Left cardiac atrium (tissue), 4 donors: ENCODE data around the gene KCTD21. TPM values are rescaled to one million over a fixed set of nuclear protein-coding genes. Genes with fewer than 3 reads are reported as not detected.

Experiments
- ATAC-seq, 2 donors: fragments of 200-7000 bp; cut with Tn5 transposase; one replicate each; pipeline ENCODE4 v1.9.1; 2020; ENCODE audit warnings: mild to moderate bottlenecking in 2 of 2, moderate library complexity in 2 of 2
- DNase-seq: peaks from one replicate; pipeline ENCODE4 v3.0.0-alpha.2; 2020
- intact Hi-C, 2 donors: fragments of 100-400 bp; cut with DNase I; formaldehyde crosslinking; loops; one replicate each; pipeline versions ENCODE4 v1.14.1 to v1.15.1; 2022 to 2023
- total RNA-seq, 2 donors: library from RNA; stranded (reverse); fragmentation: NEBNext Ultra II Directional; extraction: Animal tissue kit (Norgen Biotek cat#: 25700); gene quantifications; one replicate each; pipeline ENCODE4 v1.2.1, GENCODE V29; 2021
- donor health status: DM: no; HTN: yes; CAD: no.
- donor health status: DM: no; HTN: yes; CAD: no; lungs with severe emphysema.
- donor health status: DM: yes; HTN: yes; CAD: no.
- donor health status: Dilated cardiomyopathy.

The KCTD21 gene
- total RNA-seq, 2 donors from 2014 or later: 6.4 to 6.8 TPM

DNA sequence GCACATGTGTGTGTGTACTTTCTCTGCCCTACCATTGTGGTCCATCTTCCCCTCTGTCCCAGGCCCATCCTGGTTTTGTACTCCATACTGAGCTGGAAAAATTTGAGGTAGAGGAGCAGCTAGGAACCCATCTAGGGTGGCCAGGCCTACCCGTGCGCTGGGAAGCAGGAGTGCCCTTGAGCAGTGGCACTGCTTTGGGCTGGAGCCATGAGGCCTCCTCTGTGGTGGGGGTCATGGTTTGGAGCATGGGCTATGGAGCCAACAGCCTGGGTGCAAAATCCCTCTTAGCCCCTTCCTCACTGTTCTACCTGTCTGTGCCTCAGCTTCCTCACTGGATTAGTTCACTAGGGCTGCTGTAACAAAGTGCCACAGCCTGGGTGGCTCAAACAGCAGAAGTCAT, 27.1 kb downstream of the KCTD21 start:
- no peak for ATAC-seq
- intact Hi-C loops: no loop called here
- DNase-seq: no peak

DNA sequence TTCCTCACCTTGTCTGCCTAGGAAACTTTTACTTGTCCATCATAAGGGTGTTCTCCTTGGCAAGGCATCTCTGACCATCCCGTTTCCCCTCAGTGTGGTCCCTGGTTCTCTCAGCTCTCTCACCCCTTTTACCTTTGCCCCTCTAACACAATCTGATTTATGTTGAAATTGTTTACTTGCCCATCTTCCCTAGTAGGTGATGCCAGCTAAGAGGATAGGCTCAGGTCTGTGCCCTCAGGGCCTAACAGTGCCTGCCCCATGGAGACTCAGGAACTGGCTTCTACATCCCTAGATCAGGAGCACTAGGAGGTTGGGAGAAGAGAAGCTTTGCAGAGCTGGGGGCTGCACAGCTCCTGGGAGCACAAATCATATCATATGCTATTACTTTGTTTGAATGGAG, 27.9 kb downstream of the KCTD21 start:
- ATAC-seq: no peak
- DNase-seq: no peak
- intact Hi-C loops: no loop called here

DNA sequence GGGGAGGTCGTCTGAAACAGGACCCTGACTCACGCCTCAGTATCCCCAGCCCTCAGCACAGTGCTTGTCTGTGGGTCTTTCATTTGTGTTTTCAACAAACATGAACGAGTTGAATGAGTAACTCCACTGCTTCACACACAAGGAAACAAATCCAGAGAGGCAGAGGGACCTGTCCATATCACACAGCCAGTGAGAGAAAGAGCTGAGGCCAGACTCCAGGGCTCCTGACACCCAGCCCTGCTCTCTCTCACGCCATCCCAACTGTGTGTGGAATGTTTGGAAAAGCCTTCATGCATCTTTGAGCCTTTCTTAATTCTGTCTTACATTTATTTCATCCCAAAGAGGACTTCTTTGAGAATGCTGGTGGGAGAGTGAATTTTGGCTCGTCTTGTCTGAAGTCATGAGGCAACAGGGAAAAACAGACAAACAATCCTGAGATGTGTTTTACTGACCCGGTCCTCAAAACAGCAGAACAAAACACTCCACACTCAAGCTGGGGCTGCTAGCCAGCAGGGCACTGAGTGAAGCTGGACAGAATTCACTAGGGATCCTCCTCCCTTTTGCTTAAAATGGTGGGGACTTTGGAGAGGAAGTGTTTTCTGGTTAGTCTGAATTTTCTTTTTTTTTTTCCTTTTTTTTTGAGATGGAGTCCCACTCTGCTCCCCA, 29.3 kb downstream of the KCTD21 start:
- intact Hi-C loops: loop anchor here in 1 of 2 donors (10.0 kb wide), 1 partner anchor 276 kb away; no protein-coding TSS in a partner anchor
- DNase-seq: no peak
- ATAC-seq: peak; percentile 16 to 73

DNA sequence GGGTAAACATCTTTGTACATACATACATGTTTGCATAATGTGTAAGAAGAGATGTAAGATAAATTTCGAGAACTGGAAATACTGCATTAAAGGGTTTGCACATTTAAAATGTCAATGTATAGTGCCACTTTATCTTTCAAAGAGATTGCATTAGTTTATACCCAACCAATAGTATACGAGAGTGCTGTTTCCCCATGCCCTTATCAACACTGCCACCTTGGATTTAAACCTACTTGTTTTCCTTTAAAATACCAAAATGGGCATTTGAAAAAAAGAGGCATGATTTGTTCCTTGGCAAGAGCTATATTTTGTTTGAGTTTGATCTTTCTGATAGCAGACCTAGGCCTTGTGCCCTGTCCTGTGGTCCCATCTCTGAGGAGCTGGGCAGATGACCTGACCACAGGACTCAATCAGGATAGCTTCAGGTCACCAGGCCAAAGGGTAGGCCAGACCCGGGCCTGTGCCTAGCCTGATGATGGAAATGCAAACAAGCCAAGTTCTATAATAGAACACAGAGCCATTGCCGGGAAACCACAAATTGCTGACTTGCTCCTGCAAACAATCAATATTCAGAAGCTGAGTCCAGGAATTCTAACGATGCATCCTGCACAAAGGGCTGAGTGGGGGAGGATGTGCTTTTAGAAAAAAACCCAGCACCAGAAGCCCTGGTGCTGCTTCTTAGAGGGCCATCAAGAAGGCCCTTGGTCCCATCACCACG, 32.1 kb downstream of the KCTD21 start:
- intact Hi-C loops: loop anchor here in 1 of 2 donors (10.0 kb wide), 1 partner anchor 279 kb away; no protein-coding TSS in a partner anchor
- ATAC-seq: no peak
- no peak for DNase-seq

DNA sequence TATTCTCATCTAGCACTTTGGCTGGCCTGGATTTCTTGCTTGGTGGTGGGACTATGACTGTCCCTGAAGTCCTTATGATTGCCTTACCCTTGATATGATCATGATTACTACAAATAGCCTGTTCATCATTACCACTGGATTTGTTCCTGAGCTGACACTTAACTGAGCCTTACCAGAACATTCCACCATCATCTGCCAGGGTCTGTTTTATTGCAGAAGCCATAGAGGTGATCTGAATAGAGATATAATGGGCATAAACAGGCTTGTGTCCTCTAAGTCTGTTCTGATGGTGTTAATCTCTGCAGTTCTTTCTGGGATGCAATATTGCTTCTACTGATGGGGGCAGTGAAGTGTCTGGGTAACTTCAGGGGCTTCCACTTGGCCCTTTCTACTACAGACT, 36.6 kb downstream of the KCTD21 start:
- intact Hi-C loops: loop anchor here in 1 of 2 donors (10.0 kb wide), 1 partner anchor 283 kb away; no protein-coding TSS in a partner anchor
- no peak for ATAC-seq
- no peak for DNase-seq

DNA sequence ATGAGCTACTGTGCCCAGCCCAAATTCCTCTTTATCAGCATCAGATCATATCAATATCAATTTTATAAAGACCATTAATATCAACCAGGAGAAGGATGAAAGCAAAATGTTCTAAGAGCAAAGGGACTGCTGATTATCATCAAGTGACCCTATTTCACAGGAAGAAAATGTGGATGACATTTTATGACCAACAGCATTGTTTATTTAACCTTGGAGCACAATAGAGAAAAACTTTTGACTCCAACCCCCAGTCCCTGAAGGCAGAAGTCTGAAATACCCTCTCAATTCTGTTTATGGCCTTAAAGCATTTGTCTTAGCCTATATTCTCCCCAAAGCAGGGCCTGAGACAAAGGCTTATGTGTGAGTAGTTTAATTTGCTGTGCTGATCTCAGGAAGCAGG, 37.7 kb downstream of the KCTD21 start:
- intact Hi-C loops: loop anchor here in 1 of 2 donors (10.0 kb wide), 1 partner anchor 284 kb away; no protein-coding TSS in a partner anchor
- ATAC-seq: no peak
- no peak for DNase-seq

DNA sequence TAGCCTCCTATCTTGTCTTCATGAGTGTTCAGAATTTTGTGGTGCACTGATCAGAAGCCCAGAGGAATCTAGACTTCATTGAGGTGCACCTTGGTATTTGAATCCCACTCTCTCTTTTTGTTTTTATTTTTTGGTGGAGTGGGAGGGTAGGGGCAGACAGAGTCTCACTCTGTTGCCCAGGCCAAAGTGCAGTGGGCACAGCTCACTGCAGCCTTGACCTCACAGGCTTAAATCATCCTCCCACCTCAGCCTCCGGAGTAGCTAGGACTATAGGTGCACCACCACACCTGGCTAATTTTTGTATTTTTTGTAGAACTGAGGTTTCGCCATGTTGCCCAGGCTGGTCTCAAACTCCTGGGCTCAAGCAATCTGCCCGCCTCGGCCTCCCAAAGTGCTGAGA, 38.1 kb downstream of the KCTD21 start:
- no peak for DNase-seq
- ATAC-seq: no peak
- intact Hi-C loops: loop anchor here in 1 of 2 donors (10.0 kb wide), 1 partner anchor 284 kb away; no protein-coding TSS in a partner anchor

DNA sequence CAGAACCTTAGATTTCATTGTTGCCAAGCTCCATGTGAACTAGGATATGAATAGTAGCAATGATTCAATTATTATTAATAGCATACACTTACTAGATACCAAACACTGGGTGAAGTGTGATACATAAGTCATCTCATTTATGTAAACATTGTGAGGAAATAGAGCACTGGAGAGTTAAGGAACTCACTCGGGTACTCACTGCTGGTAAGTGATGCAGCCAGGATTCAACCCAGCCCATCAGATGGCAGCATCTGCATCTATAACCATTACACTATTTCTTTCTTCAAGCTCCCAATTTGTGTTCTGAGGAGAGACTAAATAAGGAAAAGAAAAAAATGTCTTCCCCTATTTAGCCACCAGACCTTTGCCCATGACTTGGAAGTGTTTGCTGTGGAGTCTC, 38.8 kb downstream of the KCTD21 start:
- intact Hi-C loops: loop anchor here (5.0 to 10.0 kb wide), 3 partner anchors 275 to 413 kb away; no protein-coding TSS in a partner anchor
- DNase-seq (no peak), ATAC-seq (peak; percentile 65 to 80)

DNA sequence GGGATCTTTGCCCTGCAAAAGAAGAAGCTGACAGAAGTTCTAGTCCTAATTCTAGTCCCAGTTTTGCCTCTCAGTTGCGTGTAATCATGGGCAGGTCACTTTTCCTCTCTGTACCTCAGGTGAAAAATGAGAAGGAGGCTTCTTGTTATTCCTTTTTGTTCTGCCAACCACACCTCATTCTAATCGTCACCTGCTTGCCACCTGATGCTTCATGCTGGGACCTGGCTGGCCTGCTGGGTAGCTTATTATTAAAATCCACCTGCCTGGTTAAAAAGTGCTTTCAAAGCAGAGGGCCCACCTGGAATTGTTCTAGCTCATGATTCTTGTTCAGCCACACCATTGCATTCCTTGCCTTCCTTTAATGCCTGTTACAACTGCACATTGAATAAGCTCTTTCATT, 40.6 kb downstream of the KCTD21 start:
- DNase-seq: no peak
- intact Hi-C loops: loop anchor here (5.0 to 10.0 kb wide), 2 partner anchors 277 to 414 kb away; no protein-coding TSS in a partner anchor
- no peak for ATAC-seq

DNA sequence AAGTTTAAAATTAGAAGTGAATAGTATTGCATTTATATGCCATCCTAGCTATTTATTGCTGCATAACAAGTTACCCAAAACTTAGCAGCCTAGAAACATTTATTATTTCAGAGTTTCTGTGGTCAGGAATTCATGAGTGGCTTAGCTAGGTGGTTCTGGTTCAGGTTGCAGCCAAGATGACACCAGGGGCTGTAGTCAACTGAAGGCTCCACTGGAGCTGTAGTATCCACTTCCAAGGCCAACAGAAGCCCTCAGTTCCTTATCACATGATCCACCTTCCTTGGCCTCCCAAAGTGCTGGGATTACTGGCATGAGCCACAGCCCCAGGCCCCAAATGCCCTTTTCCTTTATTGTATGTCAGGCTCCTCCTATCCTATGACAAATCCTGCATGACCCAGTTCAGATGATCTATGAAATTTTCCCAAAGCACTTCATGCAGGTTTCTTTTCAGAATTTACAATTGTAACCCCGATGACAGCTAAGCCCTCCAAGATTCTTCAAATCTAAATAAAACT, 42.9 kb downstream of the KCTD21 start:
- no peak for DNase-seq
- intact Hi-C loops: loop anchor here (5.0 to 10.0 kb wide), 2 partner anchors 279 to 417 kb away; no protein-coding TSS in a partner anchor
- ATAC-seq: no peak

DNA sequence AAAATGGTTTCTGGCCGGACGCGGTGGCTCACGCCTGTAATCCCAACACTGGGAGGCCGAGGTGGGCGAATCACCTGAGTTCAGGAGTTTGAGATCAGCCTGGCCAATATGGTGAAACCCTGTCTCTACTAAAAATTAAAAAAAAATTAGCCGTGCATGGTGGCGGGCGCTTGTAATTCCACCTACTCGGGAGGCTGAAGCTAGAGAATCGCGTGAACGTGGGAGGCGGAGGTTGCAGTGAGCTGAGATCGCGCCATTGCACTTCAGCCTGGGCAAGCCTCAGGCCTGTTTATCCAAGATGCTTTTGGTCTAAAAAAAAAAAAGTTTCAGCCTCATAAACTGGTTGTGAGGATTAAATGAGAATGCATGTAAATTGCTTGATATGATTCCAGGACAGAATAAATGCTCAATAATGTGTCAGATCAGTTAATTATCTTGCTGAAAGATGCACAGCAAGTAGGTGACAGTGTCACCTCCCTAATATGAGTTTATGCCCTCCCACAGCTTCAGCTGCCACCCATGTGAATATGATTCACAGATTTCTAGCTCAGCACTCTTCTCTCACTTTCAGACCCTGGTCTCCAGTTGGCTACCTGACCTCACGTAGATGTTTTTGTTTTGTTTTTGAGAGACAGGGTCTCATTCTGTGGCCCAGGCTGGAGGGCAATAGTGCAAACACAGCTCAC, 47.9 kb downstream of the KCTD21 start:
- ATAC-seq (no peak), DNase-seq (no peak)
- intact Hi-C loops: loop anchor here in 1 of 2 donors (10.0 kb wide), 1 partner anchor 284 kb away; no protein-coding TSS in a partner anchor

DNA sequence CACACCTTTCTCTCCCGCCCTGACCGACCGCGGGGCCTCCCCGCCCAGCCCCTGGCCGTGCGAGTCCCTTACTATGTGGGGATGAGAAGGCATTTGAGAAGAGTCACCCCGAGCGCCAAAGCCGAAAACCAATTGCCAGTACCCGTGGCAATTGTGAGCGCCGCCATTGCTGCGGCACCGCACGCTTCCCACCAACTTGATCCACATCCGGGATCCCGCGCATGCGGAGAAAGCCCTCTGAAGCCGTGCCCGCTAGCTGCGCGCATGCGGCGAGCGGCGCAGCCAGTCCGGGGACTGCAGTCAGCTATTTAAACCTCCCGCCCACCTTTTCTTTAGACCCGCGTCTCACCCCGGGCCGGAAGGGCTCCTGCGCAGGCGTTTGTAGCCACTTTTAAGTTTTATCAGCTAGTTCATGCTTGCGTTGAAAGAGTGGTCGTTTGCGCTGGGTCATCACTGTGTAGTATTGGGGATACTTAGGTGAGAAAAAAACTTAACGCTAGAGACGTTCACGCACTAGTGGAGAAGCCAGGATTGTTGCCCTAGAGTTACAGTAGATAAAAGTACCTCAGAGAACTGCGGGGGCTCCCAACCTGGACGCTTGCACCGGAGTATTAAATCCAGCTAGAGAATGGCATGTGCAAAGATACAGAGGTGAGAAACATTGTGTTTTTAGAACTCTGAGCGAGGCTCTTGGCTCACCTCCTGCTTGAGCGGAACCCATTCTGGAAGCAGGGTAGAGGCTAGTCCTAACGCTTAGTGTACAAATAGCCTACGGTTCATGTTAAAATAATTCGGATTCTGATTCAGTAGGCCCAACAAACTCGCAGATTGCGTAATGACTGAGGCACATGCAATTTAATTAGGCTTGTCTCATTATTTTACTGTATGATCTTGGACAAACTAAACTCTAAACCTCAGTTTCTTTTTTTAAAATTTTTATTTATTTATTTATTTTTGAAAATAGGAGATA, 48.7 kb downstream of the KCTD21 start, which contains the start of gene ALG8:
Gene ALG8 (minus strand): TSS at position 205 of the 970 bp plus-strand sequence. CDS start 38 bp downstream, at position 167.
- DNase-seq (peak; percentile 97), ATAC-seq (peak; percentile 99 to 100)
- intact Hi-C loops: loop anchor here in 1 of 2 donors (10.0 kb wide), 1 partner anchor 285 kb away; no protein-coding TSS in a partner anchor

DNA sequence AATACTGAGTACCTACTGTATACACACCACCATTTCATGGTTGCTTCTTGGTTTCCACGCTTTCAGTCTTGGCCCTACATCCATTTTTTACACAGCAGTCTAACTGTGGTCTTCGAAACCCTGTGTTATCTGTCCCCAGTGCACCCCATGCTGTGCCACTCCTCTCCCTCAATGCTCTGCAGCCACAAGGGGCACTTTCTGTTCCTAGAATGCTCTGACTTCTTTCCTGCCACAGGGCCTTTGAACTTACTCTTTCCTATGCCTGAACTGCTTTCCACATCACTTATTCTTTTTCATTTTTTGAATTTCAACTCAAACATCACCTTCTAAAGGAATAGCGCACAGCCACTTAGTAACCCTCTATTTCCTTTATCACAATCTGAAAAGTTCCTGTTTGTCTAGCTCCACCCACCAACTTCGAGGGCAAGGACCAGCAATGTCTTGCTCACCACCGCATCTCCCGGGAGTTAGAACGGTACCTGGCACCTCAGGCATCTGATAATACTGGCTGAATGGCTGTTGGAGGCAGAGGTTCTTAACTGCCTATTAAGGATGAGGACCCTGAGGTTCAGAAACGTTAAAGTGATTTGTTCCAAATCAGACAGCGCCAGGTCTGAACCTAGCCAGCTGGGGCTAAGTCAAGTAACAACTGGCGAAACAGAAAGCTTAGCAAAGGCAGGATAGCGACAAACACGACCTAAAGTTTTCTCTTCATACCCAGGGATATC, 49.6 kb downstream of the KCTD21 start:
- DNase-seq (no peak), ATAC-seq (peak; percentile 13 to 50)
- intact Hi-C loops: no loop called here

DNA sequence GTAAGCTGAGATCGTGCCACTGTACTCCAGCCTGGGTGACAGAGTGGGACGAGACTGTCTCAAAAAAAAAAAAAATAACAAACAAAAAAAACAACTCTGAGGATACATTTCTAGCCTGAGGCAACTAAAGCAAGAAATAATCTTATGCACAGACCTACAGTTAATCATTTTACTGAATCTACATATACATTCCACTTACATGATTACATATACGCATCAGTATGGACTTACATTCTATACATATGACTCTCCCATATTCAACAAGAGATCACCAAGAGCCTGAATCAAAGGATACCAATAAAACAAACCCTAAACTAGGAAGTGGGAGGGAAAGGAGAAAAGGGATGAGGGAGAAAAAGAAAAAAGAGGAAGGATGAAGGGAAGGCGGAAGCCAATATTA, 50.1 kb downstream of the KCTD21 start:
- ATAC-seq (no peak), DNase-seq (no peak)
- intact Hi-C loops: no loop called here

DNA sequence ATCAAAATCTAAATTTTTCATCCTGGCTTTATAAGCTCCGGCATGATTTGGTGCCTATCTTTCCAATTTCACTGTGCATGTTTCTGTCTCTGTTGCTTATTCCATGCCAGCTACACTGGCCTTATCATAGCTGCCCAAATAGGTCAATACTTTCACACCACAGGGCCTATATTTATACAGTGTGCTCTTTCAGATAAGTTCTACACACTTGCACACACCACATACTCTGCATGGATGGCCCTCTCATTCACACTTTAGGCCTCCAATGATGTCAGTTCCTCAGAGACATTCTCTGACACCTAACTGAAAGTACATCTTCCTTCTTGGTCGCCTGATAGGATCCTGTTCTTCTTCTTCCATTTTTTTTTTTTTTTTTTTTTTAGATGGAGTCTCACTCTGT, 56.0 kb downstream of the KCTD21 start:
- intact Hi-C loops: no loop called here
- peak; percentile 33 to 63 for ATAC-seq
- DNase-seq: no peak

DNA sequence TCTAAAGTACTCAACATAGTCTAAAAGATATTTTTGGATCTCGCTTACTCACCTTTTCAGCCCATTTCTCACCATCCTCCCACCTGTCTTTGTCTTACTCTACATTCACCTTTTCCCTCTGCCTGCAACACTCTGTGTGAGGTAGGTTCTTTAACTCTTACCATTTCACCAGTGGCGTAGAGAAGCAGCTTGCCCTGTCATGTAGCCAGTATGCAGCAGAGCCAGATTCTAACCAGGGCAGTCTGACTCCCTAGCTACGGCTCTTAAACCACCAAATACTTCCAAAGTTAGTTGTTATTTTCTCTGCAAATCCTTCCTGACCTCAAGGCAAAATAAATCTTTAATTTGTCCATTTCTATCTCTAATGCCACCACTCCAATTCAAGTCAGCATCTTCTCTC, 56.5 kb downstream of the KCTD21 start:
- DNase-seq: no peak
- peak; percentile 38 for ATAC-seq
- intact Hi-C loops: no loop called here

DNA sequence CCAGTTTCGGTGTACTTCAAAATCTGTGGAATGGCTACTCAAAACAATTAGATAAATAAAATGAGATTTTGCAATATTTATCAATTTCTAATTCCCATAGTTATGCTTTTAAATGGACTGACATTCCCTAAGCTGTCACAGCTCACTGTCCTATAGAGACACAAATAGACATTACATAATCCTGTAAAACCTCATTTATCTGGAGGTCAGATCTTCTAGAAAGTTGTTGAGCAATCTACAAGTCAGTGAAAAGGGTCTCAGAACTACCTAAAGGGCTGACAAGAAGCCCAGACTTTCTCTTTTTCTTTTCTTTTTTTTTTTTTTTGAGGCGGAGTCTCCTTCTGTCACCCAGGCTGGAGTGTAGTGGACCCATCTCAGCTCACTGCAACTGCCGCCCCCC, 61.0 kb downstream of the KCTD21 start:
- ATAC-seq (no peak), DNase-seq (no peak)
- intact Hi-C loops: no loop called here
